ENCODE results near the gene TRIM47. TPM values are rescaled to one million over a fixed set of nuclear protein-coding genes. Genes with fewer than 3 reads are reported as not detected.

The TRIM47 gene
- total and polyA plus RNA-seq, 2 experiments from 2014 or later, result 7.2 to 9.9 TPM

DNA sequence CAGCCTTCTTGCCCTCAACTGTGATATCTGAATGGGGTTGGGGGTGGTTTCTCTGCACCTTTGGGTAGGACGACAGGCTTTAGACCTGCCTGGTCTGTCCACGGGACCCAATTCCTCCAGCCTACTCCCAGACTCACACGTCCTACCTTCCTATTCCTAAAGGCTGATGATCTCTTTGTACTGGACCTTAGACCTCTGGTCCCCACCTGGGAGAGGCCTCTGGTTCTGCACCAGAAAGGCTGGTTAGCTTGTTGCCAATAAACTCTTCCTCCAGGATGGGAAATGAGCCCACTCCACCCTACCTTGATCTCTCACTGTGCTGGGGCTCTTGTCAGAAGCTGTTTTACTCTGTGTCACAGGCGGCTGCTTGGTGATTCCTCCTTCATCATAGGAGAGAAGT, 48.1 kb upstream of the TRIM47 start (continued):
- TF ChIP-seq, protein P1, sequence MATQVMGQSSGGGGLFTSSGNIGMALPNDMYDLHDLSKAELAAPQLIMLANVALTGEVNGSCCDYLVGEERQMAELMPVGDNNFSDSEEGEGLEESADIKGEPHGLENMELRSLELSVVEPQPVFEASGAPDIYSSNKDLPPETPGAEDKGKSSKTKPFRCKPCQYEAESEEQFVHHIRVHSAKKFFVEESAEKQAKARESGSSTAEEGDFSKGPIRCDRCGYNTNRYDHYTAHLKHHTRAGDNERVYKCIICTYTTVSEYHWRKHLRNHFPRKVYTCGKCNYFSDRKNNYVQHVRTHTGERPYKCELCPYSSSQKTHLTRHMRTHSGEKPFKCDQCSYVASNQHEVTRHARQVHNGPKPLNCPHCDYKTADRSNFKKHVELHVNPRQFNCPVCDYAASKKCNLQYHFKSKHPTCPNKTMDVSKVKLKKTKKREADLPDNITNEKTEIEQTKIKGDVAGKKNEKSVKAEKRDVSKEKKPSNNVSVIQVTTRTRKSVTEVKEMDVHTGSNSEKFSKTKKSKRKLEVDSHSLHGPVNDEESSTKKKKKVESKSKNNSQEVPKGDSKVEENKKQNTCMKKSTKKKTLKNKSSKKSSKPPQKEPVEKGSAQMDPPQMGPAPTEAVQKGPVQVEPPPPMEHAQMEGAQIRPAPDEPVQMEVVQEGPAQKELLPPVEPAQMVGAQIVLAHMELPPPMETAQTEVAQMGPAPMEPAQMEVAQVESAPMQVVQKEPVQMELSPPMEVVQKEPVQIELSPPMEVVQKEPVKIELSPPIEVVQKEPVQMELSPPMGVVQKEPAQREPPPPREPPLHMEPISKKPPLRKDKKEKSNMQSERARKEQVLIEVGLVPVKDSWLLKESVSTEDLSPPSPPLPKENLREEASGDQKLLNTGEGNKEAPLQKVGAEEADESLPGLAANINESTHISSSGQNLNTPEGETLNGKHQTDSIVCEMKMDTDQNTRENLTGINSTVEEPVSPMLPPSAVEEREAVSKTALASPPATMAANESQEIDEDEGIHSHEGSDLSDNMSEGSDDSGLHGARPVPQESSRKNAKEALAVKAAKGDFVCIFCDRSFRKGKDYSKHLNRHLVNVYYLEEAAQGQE (IDR thresholded peaks at IDR 0.05; ENCODE audit: unreplicated experiment), result no peak

DNA sequence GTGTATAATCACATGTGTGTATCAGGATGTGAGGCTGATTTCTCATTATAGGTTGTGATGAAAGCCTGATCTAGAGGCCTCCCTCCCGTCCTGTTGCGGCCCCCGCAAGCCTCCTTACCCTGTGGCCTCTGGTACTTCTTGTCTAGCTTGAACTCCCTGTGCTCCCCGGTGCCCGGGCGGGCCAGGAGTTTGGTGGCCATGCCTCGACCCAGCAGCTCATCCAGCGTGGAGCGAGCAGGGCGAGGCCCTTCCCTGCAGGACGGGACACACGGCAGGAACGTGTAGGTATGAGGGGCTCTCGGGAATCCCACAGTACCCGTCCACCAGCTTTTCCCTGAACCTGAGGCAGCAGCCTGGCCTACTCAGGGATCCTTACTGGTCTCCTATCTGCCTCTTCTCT, 47.5 kb upstream of the TRIM47 start:
- Histone ChIP-seq H2AFZ (no peak overlapping the region), H3K36me3 (ENCODE audit: insufficient read depth) (no peaks in the 10 kb centered on the region), H3K4me3 (no peak overlapping the region), H3K4me1 (ENCODE audit: insufficient read depth) (no peaks in the 10 kb centered on the region), H3K27ac (ENCODE audit: low read depth) (no peak overlapping the region), H4K20me1 (replicated peaks; ENCODE audit: insufficient read depth) (no peaks in the 10 kb centered on the region), H3K4me2 (no peak overlapping the region), H3K9me2 (ENCODE audit: insufficient read depth) (no peaks in the 10 kb centered on the region), H3K27me3 (ENCODE audit: insufficient read depth) (no peaks in the 10 kb centered on the region), H3F3A (replicated peaks; ENCODE audit: low read depth) (no peaks in the 10 kb centered on the region), H3K79me2 (replicated peaks; ENCODE audit: insufficient read depth) (no peaks in the 10 kb centered on the region)
- H3K4me3 Mint-ChIP-seq, result no peak overlapping the region
- DNase-seq (ENCODE audit: low spot score) (no peak), ATAC-seq (no peak)
- H3K4me1 Mint-ChIP-seq, result no peaks in the 10 kb centered on the region
- peaks cover 3% of the 10 kb centered on the region; the same call in 2 of the 3 replicates for H3K36me3 Mint-ChIP-seq (ENCODE audit: low read depth)
- H3K27ac Mint-ChIP-seq, result no peak overlapping the region
- peaks cover 8% of the 10 kb centered on the region for H3K27me3 Mint-ChIP-seq (ENCODE audit: insufficient read depth, low read depth, poor library complexity)
- no peaks in the 10 kb centered on the region for H3K9me3 Mint-ChIP-seq
- TF ChIP-seq, protein P2, sequence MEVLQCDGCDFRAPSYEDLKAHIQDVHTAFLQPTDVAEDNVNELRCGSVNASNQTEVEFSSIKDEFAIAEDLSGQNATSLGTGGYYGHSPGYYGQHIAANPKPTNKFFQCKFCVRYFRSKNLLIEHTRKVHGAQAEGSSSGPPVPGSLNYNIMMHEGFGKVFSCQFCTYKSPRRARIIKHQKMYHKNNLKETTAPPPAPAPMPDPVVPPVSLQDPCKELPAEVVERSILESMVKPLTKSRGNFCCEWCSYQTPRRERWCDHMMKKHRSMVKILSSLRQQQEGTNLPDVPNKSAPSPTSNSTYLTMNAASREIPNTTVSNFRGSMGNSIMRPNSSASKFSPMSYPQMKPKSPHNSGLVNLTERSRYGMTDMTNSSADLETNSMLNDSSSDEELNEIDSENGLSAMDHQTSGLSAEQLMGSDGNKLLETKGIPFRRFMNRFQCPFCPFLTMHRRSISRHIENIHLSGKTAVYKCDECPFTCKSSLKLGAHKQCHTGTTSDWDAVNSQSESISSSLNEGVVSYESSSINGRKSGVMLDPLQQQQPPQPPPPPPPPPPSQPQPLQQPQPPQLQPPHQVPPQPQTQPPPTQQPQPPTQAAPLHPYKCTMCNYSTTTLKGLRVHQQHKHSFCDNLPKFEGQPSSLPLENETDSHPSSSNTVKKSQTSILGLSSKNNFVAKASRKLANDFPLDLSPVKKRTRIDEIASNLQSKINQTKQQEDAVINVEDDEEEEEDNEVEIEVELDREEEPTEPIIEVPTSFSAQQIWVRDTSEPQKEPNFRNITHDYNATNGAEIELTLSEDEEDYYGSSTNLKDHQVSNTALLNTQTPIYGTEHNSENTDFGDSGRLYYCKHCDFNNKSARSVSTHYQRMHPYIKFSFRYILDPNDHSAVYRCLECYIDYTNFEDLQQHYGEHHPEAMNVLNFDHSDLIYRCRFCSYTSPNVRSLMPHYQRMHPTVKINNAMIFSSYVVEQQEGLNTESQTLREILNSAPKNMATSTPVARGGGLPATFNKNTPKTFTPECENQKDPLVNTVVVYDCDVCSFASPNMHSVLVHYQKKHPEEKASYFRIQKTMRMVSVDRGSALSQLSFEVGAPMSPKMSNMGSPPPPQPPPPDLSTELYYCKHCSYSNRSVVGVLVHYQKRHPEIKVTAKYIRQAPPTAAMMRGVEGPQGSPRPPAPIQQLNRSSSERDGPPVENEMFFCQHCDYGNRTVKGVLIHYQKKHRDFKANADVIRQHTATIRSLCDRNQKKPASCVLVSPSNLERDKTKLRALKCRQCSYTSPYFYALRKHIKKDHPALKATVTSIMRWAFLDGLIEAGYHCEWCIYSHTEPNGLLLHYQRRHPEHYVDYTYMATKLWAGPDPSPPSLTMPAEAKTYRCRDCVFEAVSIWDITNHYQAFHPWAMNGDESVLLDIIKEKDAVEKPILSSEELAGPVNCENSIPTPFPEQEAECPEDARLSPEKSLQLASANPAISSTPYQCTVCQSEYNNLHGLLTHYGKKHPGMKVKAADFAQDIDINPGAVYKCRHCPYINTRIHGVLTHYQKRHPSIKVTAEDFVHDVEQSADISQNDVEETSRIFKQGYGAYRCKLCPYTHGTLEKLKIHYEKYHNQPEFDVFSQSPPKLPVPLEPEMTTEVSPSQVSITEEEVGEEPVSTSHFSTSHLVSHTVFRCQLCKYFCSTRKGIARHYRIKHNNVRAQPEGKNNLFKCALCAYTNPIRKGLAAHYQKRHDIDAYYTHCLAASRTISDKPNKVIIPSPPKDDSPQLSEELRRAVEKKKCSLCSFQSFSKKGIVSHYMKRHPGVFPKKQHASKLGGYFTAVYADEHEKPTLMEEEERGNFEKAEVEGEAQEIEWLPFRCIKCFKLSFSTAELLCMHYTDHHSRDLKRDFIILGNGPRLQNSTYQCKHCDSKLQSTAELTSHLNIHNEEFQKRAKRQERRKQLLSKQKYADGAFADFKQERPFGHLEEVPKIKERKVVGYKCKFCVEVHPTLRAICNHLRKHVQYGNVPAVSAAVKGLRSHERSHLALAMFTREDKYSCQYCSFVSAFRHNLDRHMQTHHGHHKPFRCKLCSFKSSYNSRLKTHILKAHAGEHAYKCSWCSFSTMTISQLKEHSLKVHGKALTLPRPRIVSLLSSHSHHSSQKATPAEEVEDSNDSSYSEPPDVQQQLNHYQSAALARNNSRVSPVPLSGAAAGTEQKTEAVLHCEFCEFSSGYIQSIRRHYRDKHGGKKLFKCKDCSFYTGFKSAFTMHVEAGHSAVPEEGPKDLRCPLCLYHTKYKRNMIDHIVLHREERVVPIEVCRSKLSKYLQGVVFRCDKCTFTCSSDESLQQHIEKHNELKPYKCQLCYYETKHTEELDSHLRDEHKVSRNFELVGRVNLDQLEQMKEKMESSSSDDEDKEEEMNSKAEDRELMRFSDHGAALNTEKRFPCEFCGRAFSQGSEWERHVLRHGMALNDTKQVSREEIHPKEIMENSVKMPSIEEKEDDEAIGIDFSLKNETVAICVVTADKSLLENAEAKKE (CRISPR knock-in tag; IDR thresholded peaks at IDR 0.05), result no peak
- no peak for TF ChIP-seq NANOG (IDR thresholded peaks at IDR 0.05; ENCODE audit: borderline replicate concordance)
- TF ChIP-seq, protein P1 (IDR thresholded peaks at IDR 0.05; ENCODE audit: unreplicated experiment), result no peak
- no peak for TF ChIP-seq CREB1 (CRISPR knock-in tag; IDR thresholded peaks at IDR 0.05; ENCODE audit: low read depth)
- no peak for TF ChIP-seq ZNF114 (CRISPR knock-in tag; IDR thresholded peaks at IDR 0.05)
- TF ChIP-seq POLR2AphosphoS5 (IDR thresholded peaks at IDR 0.05; ENCODE audit: low read depth), result no peak
- TF ChIP-seq ZNF331 (CRISPR knock-in tag; IDR thresholded peaks at IDR 0.05; ENCODE audit: low read depth), result no peak
- TF ChIP-seq, protein P3, sequence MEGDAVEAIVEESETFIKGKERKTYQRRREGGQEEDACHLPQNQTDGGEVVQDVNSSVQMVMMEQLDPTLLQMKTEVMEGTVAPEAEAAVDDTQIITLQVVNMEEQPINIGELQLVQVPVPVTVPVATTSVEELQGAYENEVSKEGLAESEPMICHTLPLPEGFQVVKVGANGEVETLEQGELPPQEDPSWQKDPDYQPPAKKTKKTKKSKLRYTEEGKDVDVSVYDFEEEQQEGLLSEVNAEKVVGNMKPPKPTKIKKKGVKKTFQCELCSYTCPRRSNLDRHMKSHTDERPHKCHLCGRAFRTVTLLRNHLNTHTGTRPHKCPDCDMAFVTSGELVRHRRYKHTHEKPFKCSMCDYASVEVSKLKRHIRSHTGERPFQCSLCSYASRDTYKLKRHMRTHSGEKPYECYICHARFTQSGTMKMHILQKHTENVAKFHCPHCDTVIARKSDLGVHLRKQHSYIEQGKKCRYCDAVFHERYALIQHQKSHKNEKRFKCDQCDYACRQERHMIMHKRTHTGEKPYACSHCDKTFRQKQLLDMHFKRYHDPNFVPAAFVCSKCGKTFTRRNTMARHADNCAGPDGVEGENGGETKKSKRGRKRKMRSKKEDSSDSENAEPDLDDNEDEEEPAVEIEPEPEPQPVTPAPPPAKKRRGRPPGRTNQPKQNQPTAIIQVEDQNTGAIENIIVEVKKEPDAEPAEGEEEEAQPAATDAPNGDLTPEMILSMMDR (conservative IDR thresholded peaks at IDR 0.05; ENCODE audit: low read depth in 2 of 2), result no peak
- TF ChIP-seq EZH2 (IDR thresholded peaks at IDR 0.05; ENCODE audit: low read depth, unreplicated experiment), result no peak

Measured in GM23338 (cell line).